UCSD-AML1 (cell line): ENCODE data around the gene CDK8.

Source experiments
- DNase-seq: peaks from one replicate; lab custom pipeline; 2025; ENCODE audit not compliant: unreplicated experiment; lab: John Stamatoyannopoulos, UW

CDK8 gene

GRCh38 chr13:26380930-26381329 lies 127.0 kb downstream of the CDK8 start:
- DNase-seq = no peak

- no peak for DNase-seq
These were observed 128.4 kb downstream of the CDK8 start for GRCh38 chr13:26382366-26382765.

- DNase-seq = no peak
These were observed 128.9 kb downstream of the CDK8 start for GRCh38 chr13:26382835-26383234.

GRCh38 chr13:26384587-26384986 lies 130.7 kb downstream of the CDK8 start:
- DNase-seq = no peak

- DNase-seq = no peak
These were observed 132.1 kb downstream of the CDK8 start for GRCh38 chr13:26386026-26386425.

- DNase-seq = no peak
These were observed 136.3 kb downstream of the CDK8 start for GRCh38 chr13:26390203-26390602.

- DNase-seq = no peak
These were observed 146.6 kb downstream of the CDK8 start for GRCh38 chr13:26400545-26400944.

- DNase-seq = no peak
These were observed 147.1 kb downstream of the CDK8 start for GRCh38 chr13:26401069-26401468.

- DNase-seq = no peak
These were observed 147.7 kb downstream of the CDK8 start for GRCh38 chr13:26401578-26402021.

GRCh38 chr13:26406791-26407190 lies 152.9 kb downstream of the CDK8 start:
- no peak for DNase-seq

- no peak for DNase-seq
These were observed 157.3 kb downstream of the CDK8 start for GRCh38 chr13:26411206-26411605.

GRCh38 chr13:26412263-26412662 lies 158.3 kb downstream of the CDK8 start:
- DNase-seq = no peak

GRCh38 chr13:26412936-26413716 lies 159.2 kb downstream of the CDK8 start:
- no peak for DNase-seq

GRCh38 chr13:26420282-26420960 lies 166.5 kb downstream of the CDK8 start:
- DNase-seq = no peak

GRCh38 chr13:26422036-26422435 lies 168.1 kb downstream of the CDK8 start:
- no peak for DNase-seq

GRCh38 chr13:26423629-26424028 lies 169.7 kb downstream of the CDK8 start:
- no peak for DNase-seq

- no peak for DNase-seq
These were observed 170.3 kb downstream of the CDK8 start for GRCh38 chr13:26424181-26424580.

GRCh38 chr13:26425443-26426358 lies 171.8 kb downstream of the CDK8 start:
- DNase-seq = no peak

- no peak for DNase-seq
These were observed 179.8 kb downstream of the CDK8 start for GRCh38 chr13:26433776-26434175.

GRCh38 chr13:26435171-26435570 lies 181.2 kb downstream of the CDK8 start:
- DNase-seq = no peak

- DNase-seq = no peak
These were observed 181.7 kb downstream of the CDK8 start for GRCh38 chr13:26435646-26436045.
